DND-41 (cell line): ENCODE results near the gene PPP1R12C.
A peak's percentile ranks its signal among the peaks of the same experiment; 100 is the strongest.

ENCODE experiments used
- ATAC-seq: fragments of 200-7000 bp; cut with Tn5 transposase; 3 replicates; pipeline ENCODE4 v1.9.1; 2021; ENCODE audit warnings: low read depth; ENCODE audit not compliant: insufficient read depth
- DNase-seq: peaks from one replicate; pipeline ENCODE4 v3.0.0-alpha.2; 2020
- H2AFZ ChIP-seq: 2 replicates; pipeline ENCODE4 v1.6.0; 2012; ENCODE audit warnings: low read depth, low read length
- H3K27ac ChIP-seq: 2 replicates; pipeline ENCODE4 v1.5.1; 2012; ENCODE audit warnings: low read length, inconsistent platforms
- H3K27me3 ChIP-seq: fragments of 200-600 bp; sonication (generic); 2 replicates; pipeline ENCODE4 v1.6.0; 2012; ENCODE audit warnings: low read length, mild to moderate bottlenecking, inconsistent platforms; ENCODE audit not compliant: insufficient read depth, poor library complexity
- H3K36me3 ChIP-seq: 2 replicates; pipeline ENCODE4 v1.5.1; 2012; ENCODE audit warnings: low read length, inconsistent platforms; ENCODE audit not compliant: insufficient read depth
- H3K4me1 ChIP-seq: 2 replicates; pipeline ENCODE4 v1.5.1; 2012; ENCODE audit warnings: mild to moderate bottlenecking, low read length; ENCODE audit not compliant: insufficient read depth
- H3K4me2 ChIP-seq: 2 replicates; pipeline ENCODE4 v1.6.0; 2012; ENCODE audit warnings: mild to moderate bottlenecking, moderate library complexity, low read length, inconsistent platforms; ENCODE audit not compliant: insufficient read depth
- H3K4me3 ChIP-seq, 2 experiments: fragments of 200-600 bp in 1 of 2; shearing (Covaris generic) in 1 of 2; 2 replicates each; pipeline ENCODE4 v1.5.1; 2012 to 2016; ENCODE audit warnings: inconsistent platforms in 2 of 2, low read length in 2 of 2, mild to moderate bottlenecking in 2 of 2, low read depth in 1 of 2, moderate library complexity in 1 of 2
- H3K79me2 ChIP-seq: 2 replicates; pipeline ENCODE4 v1.6.0; 2012; ENCODE audit warnings: low read length, inconsistent platforms; ENCODE audit not compliant: insufficient read depth
- H3K9ac ChIP-seq: 2 replicates; pipeline ENCODE4 v1.6.0; 2012; ENCODE audit warnings: low read depth, mild to moderate bottlenecking, inconsistent platforms, low read length, moderate library complexity
- H3K9me3 ChIP-seq: 2 replicates; pipeline ENCODE4 v1.5.1; 2012; ENCODE audit warnings: low read length, moderate library complexity, mild to moderate bottlenecking, inconsistent platforms; ENCODE audit not compliant: insufficient read depth, severe bottlenecking
- H4K20me1 ChIP-seq: 2 replicates; pipeline ENCODE4 v1.6.0; 2012; ENCODE audit warnings: low read length; ENCODE audit not compliant: insufficient read depth
- EZH2 ChIP-seq: IDR thresholded peaks from 3 replicates; pipeline ENCODE4 v1.6.1; 2012; ENCODE audit warnings: borderline replicate concordance, low read depth, mild to moderate bottlenecking, moderate library complexity, low read length, inconsistent platforms; ENCODE audit not compliant: severe bottlenecking
- TF ChIP-seq, protein P1 (sequence below): IDR thresholded peaks from 2 replicates; pipeline ENCODE4 v1.5.1; 2012; ENCODE audit warnings: borderline replicate concordance, low read length, moderate library complexity, mild to moderate bottlenecking; ENCODE audit not compliant: poor library complexity, severe bottlenecking; ENCODE audit errors: extremely low read depth

The PPP1R12C gene

DNA sequence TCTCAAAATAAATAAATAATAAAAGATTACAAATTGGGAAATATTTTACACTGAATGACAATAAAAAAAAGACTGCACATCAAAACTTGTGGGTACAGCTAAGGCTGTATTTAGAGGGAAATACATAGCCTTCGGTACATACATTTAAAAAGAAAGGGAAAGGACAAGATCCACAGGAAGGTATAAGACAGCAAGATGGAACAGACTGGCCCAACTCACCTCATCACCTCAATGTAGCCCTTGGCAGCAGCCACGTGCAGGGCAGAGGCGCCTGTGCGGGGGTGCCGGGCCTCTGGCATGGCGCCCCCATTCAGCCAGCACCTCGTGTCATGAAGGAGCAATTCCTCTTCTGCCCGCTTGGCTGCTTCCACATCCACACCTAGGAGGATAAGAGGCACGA is 14.2 kb downstream of the PPP1R12C start:
- no peak for DNase-seq
- ATAC-seq, result no peak
- H3K27me3 ChIP-seq, result no peaks in the 10 kb centered on the region
- no peak overlapping the region for H3K4me3 ChIP-seq
- H2AFZ ChIP-seq, result no peak overlapping the region
- no peak overlapping the region for H3K4me2 ChIP-seq
- TF ChIP-seq EZH2, result no peak
- TF ChIP-seq, protein P1, sequence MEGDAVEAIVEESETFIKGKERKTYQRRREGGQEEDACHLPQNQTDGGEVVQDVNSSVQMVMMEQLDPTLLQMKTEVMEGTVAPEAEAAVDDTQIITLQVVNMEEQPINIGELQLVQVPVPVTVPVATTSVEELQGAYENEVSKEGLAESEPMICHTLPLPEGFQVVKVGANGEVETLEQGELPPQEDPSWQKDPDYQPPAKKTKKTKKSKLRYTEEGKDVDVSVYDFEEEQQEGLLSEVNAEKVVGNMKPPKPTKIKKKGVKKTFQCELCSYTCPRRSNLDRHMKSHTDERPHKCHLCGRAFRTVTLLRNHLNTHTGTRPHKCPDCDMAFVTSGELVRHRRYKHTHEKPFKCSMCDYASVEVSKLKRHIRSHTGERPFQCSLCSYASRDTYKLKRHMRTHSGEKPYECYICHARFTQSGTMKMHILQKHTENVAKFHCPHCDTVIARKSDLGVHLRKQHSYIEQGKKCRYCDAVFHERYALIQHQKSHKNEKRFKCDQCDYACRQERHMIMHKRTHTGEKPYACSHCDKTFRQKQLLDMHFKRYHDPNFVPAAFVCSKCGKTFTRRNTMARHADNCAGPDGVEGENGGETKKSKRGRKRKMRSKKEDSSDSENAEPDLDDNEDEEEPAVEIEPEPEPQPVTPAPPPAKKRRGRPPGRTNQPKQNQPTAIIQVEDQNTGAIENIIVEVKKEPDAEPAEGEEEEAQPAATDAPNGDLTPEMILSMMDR, result no peak
- H3K9ac ChIP-seq, result no peak overlapping the region
- no peak overlapping the region for H3K27ac ChIP-seq
- H3K4me1 ChIP-seq, result no peaks in the 10 kb centered on the region
- peaks cover 24% of the 10 kb centered on the region for H4K20me1 ChIP-seq
- H3K36me3 ChIP-seq, result peaks cover 65% of the 10 kb centered on the region
- peaks cover 20% of the 10 kb centered on the region; the same call in 1 of the 2 replicates for H3K79me2 ChIP-seq
- no peaks in the 10 kb centered on the region for H3K9me3 ChIP-seq

GRCh38 chr19:55101261-55101660 is 16.2 kb downstream of the PPP1R12C start:
- Histone ChIP-seq H3K36me3 (peaks cover 60% of the 10 kb centered on the region), H3K4me3 (no peak overlapping the region), H3K79me2 (peaks cover 13% of the 10 kb centered on the region; the same call in 1 of the 2 replicates), H3K4me2 (no peak overlapping the region), H3K27ac (no peak overlapping the region), H3K9me3 (no peaks in the 10 kb centered on the region), H3K4me1 (no peaks in the 10 kb centered on the region), H2AFZ (no peak overlapping the region), H4K20me1 (peaks cover 24% of the 10 kb centered on the region), H3K9ac (no peak overlapping the region), H3K27me3 (no peaks in the 10 kb centered on the region)
- TF ChIP-seq EZH2, result no peak
- TF ChIP-seq, protein P1, result no peak
- DNase-seq (no peak), ATAC-seq (no peak)

DNA sequence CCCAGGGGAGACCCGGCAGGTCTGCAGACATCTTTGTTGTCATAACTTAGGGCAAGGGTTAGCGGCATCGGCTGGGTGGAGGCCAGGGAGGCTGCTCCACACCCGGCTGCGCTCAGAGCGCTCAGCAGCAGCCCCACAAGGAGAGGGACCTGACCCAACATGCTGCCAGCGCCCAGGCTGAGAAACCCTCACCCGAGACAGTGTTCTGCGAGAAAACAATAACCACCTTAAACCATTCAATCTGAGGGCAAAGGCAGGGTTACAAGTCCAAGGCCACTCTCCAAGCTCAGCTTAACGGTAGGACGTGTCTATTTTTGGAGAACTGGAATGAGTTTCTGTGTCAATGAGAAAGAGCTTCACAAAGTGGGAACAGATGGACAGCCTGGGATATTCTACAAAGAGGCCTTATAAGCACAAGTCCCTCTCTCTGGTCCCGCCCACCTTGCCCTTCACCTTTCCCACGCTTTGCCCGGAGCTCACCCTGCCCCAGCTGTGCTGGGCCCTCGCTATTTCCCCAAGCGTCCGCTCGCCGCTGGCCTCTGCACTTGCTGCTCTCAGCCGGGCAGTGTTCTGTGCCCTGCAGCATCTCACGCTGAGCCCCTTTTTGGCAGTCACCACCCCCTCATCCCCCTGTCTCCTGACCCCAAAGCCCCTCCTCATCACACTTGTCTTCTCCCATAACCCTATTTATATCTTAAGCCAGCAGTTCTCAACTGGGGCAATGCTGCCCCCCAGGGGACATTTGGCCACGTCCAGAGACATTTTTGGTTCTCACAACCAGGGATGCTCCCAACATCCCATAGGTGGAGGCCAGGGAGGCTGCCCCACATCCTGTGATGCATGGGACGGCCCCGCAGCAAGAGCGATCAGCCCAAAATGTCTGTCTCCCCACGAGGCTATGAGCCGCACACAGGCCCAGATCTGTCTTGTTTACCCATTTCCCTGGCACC is 17.6 kb downstream of the PPP1R12C start:
- DNase-seq (no peak), ATAC-seq (no peak)
- Histone ChIP-seq H3K9ac (no peak overlapping the region), H3K4me2 (no peak overlapping the region), H3K27ac (no peak overlapping the region), H3K4me1 (no peaks in the 10 kb centered on the region), H3K27me3 (no peaks in the 10 kb centered on the region), H3K9me3 (no peaks in the 10 kb centered on the region), H3K36me3 (peaks cover 62% of the 10 kb centered on the region), H3K79me2 (peaks cover 8% of the 10 kb centered on the region; the same call in 1 of the 2 replicates), H3K4me3 (no peak overlapping the region), H4K20me1 (peaks cover 28% of the 10 kb centered on the region), H2AFZ (no peak overlapping the region)
- TF ChIP-seq EZH2, result no peak
- TF ChIP-seq, protein P1, result peak; percentile 31
